H1 (cell line): ENCODE results near the gene SCAF1.

Experiments
- CEBPB ChIP-seq: IDR thresholded peaks from 2 replicates; pipeline ENCODE4 v1.6.1; 2012; ENCODE audit warnings: low read depth, low read length
- CTCF ChIP-seq, 3 experiments: IDR thresholded peaks; 1 replicate in 2 of 3; 2 replicates in 1 of 3; pipeline versions ENCODE4 v1.5.1 to v1.6.1; 2011; ENCODE audit warnings: low read length in 3 of 3, mild to moderate bottlenecking in 3 of 3, inconsistent platforms in 2 of 3, low read depth in 1 of 3, moderate library complexity in 1 of 3; ENCODE audit not compliant: insufficient read depth in 1 of 3; ENCODE audit errors: control extremely low read depth in 1 of 3
- EZH2 ChIP-seq: fragments of 200-600 bp; sonication (generic); IDR thresholded peaks from 2 replicates; pipeline ENCODE4 v1.7.1; 2012; ENCODE audit warnings: low read depth, mild to moderate bottlenecking, moderate library complexity, low read length, inconsistent platforms; ENCODE audit not compliant: severe bottlenecking
- POLR2A ChIP-seq, 2 experiments: IDR thresholded peaks; 1 replicate in 1 of 2; 2 replicates in 1 of 2; pipeline ENCODE4 v1.6.1; 2011; ENCODE audit warnings: low read depth in 2 of 2, low read length in 2 of 2, mild to moderate bottlenecking in 2 of 2; ENCODE audit errors: control extremely low read depth in 1 of 2

- TF ChIP-seq EZH2, result no peak
- no peak for TF ChIP-seq CTCF (IDR thresholded peaks at IDR 0.05; ENCODE audit: control extremely low read depth in 1 of 3, insufficient read depth in 1 of 3, low read depth in 1 of 3, low read length in 3 of 3)
- no peak for TF ChIP-seq CEBPB
- TF ChIP-seq POLR2A (IDR thresholded peaks at IDR 0.05; ENCODE audit: control extremely low read depth in 1 of 2, low read depth in 2 of 2, low read length in 2 of 2), result no peak
These were observed 3.6 kb downstream of the SCAF1 start for GRCh38 chr19:49645592-49645991.
